ENCODE measurements around the gene PPHLN1.

Gene PPHLN1

DNA sequence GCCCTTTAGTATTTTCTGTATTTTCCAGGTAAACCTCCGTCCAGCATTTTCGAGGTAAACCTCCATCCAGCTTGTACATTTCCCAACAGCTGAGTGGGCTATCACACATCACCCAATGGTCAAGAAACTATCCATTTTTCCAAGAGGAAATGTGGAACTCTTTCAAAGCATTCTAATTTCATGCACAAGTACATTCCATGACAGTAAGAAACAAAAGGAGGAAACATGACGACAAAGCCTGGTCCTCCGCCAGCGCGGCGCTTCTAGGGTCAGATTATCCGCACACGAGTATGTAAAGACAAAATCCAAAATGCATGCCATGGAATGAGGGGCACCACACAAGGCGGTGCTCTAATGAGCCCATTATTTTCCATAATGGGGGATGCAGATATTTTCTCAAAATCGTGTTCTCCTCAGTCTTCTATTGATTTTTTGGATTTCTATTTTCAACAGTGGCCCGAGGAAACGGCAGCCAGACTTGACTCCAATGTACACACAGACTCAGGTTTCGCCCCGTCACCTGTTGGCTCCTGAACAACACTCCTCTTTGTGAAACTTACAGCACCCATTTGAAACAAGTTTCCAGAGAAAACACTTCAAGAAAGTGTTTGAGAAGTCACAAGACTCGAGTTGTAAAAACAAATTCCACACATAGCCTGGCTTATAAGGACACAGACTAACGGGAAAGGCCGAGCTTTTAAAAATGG lies 156.2 kb downstream of the PPHLN1 start:
- DNase-seq (ENCODE audit: low read depth in 2 of 2) = no peak

DNA sequence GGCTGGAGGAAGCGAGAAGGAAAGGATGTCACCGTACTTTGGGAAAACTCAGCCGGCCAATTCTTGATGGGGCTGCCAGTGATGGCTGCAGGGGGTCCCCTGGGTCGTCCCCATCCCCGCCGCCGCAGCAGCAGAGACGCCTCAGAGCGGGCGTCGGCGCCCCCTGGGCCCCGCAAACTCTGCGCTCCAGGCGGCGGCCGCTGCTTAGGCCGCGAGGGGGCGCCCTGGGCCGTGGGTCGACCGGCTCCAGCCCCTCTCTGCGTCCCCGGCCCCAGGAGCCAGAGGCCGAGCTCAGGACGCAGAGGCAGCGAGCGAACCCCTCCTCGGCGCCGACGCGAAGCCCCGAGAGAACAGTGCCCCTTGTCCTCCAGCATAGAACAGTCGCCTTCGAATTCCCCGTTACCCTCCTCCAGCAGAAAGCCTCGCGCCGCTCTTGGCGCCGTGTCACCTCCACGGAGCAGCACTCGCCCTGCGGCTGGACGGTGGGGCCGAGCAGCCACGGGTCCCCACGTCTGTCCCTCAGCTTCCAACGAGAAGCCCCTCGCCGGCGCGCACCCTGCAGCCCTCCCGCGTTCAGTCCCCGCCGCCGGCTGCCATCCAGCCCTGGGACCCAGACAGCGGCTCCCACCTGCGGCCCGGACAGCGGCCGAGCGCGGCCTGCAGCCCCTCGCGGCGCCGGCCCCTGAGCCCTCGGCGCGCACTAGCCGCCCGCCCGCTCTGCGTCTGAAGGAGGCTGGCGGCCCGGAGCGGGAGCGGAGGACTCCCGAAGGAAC lies 157.0 kb downstream of the PPHLN1 start:
- no peak for DNase-seq (ENCODE audit: low read depth in 2 of 2)

DNA sequence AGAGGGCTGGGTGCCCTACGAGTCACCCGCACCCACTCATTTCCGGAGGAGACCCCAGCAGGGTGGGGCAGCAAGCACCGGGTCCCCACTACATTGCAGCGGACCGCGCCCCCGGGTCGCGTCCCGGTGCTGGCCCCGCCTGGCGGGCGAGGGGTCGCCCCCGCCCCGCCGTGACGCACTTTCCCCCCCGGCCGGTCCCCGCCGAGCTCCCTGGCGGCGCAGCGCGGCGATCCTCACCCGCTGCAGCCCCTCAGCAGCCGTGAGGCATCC lies 157.5 kb downstream of the PPHLN1 start:
- DNase-seq (ENCODE audit: low read depth in 2 of 2) = no peak

DNA sequence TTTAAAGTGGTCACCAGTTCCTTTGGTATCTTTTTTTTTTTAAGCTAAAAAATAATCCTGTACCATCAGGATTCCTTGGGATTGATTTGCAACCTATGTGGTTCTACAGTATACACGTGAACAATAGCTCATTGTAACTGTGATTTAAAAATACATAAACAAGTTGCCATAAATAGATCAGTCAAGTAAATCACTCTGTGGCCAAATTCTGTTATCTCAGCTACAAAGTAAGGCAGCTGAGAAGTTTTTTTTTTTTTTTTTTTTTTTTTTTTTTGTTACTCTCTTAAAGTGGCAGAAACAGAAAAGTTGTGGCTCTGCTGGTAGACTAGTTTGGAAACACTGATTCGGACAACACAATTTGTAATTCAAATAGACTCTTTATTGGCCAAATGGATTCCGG lies 159.0 kb downstream of the PPHLN1 start:
- DNase-seq (ENCODE audit: low read depth in 2 of 2) = no peak

DNA sequence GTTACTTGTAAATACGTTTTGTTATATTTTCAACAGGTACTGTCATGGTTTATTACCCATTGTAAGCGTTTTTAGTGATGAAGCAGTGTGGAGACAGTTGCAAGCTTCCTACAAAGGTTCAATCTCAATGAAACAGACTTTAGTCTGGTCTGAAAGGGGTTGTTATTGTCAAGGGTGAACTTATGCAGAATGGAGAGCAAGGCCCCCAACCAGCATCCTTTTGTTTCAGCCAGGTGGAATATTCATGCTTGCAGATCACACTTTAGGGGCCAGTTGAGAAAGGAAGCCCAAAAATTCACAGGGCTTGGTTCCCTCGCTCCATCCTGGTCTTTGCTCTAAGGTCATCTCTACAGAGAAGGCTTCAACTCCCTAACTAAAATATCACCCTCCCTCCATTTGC lies 159.9 kb downstream of the PPHLN1 start:
- no peak for DNase-seq (ENCODE audit: low read depth in 2 of 2)

DNA sequence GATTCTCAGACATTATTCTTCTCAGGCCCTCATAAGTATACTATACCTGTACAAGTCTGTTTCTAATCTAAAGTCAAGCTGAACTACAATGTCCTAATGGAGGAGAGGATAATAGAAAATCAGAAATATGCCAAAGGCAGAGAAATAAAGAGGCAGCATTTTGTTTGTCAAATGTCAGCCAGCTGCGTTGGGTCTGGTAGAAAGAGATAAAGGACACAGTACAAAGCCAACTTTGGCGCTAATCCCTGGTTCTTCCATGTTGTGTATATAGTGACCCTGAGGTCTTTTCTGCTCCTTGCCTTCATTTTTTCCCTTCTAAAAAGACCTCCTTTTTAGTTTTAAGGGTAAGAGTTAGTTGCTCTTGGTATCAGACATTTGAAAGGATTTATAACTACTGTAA lies 160.4 kb downstream of the PPHLN1 start:
- no peak for DNase-seq (ENCODE audit: low read depth in 2 of 2)

DNA sequence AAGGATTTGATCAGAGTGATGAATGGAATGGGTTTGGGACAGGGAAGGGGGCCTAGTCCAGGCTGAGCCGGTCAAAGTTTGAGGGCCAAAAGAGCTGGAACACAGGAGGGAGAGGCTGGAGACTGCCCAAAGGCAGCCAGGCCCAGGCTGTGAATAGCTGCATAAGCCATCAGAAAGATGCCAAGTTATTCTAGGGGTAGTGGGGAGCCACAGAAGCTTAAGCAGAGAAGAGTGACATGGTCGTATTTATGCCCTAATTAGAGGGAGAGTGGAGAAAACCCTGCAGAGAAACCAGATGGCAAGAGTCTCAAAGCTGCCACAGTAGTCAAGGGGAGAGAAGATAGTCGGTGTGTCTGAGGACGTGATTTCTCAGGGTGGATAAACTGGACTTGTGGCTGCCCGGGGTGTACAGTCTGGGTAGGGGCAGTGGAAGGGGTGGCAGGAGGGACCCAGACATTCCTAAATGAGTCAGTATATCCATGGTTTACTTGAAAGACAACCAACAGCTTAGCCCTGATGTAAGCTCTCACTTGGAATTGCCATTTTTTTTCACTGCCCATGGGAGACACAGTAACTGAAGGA lies 164.4 kb downstream of the PPHLN1 start:
- no peak for DNase-seq (ENCODE audit: low read depth in 2 of 2)
